Suppressor macrophage (primary cell): Measurements from ENCODE around the gene THYN1.

ENCODE experiments used
- DNase-seq, 4 experiments: peaks; one replicate each; pipeline ENCODE4 v3.0.0-alpha.2; 2020 to 2022

THYN1 gene

DNA sequence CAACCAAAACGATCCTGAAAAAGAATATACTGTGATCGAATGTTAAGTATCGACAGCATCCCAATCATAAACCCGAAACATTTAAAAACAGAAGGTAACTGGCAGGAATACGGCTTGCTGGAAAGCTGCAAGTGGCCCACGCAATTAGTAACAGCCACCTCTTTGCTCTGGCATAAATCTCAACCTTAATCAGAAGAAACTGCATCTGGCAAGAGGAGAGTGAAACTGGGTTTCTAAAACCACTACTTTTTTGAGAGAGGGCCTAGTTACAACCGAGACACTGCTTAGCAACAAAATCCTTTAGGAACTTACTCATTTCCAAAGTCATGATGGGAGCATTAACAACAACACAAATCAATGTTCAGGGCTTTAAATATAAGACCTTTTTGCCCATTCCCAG lies 37.3 kb downstream of the THYN1 start:
- DNase-seq: no peak

DNA sequence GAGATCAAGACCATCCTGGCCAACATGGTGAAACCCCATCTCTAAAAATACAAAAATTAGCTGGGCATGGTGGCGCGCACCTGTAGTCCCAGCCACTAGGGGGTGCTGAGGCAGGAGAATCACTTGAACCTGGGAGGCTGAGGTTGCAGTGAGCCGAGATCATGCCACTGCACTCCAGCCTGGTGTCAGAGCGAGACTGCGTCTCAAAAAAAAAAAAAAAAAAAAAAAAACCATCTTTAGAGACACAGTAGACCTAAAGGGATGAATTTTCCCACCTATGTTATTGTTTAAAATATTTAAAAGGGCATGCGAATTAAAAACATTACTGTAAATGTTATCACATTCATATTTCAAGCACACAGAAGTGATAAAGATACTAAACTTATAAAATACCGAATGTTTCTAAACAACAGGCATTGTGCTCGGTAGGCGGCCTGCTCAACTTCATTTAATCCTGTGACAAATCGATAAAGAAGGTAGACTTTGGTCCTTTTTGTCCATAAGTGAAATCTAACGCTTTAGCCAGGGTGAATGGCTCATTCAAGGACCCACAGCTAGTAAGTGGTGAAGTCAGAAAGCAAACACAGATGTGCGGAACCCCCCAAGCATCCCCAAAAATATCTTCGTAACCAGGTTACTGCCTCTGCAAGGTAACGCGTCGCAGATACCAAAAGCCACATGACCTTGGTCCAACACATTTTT lies 45.5 kb downstream of the THYN1 start:
- peak; percentile 28 to 60 (median 48) for DNase-seq

DNA sequence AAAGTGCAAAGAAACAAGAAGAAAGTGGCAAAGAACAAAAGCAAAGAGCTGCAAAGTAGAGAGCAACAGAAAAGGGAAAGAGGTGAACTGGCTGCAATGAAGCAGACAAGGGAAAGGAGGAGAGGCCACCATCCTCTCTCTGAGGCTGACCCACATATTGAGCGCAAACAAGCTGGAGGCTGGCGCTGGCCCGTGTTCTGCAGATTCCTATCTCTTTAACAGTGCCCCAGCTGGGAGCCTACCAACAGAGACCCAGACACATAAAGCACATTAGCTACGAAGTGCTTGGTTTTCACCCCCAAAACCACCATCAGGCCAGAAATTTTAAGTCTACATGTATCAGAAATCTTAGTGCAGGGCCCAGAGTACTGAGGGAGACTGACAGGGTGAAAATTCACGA lies 47.0 kb downstream of the THYN1 start:
- DNase-seq: no peak

GRCh38 chr11:134205729-134206128 lies 47.4 kb downstream of the THYN1 start:
- no peak for DNase-seq

DNA sequence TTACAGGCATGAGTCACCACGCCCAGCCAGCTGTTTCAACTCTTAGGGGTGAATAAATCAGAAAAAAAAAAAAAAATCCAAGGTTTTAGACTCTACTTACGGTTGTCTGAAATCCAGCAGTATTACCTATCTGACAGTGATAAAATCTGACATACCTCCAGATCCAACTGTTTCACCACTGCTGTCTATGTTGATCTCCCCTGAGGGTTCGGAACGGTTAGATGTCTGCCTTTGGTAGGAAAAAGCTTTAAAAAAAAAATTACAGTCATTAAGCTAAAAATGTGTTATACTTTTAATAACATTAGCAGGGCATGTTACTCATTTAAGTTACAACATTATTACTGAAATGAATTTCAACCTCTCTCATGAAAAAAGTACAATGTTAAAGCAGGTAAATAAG lies 50.5 kb downstream of the THYN1 start:
- no peak for DNase-seq

DNA sequence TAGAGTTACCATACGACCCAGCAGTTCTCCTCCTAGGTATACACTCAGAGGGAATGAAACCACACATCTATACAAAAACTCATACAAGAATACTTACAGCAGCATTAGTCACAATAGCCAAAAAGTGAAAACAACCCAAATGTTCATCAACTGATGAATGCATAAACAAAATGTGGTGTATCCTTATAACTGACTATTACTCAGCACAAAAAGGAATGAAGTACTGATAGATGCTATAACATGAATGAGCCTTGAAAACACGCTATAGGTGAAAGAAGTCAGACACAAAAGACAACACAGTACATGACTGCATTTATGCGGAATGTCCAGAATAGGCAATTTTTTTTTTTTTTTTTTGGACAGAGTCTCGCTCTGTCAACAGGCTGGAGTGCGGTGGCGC lies 52.5 kb downstream of the THYN1 start:
- DNase-seq: no peak

DNA sequence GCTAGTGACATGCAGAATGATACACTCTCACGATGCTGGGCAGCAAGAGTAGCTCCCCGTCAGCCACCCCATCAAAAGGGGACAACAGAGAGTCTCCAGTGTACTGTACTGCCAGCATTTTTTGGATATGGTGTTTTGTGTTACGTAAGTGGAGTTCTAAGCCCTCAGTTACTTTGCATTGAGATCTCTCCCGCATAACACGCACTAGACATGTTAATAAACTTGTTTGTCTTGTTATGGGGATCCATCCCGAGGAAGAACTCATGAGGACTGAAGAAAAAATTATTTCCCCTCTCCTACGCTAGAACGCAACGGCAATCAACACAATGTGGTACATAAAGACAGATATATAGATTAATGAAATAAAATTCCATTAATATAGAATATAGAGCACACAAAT lies 53.6 kb downstream of the THYN1 start:
- DNase-seq: no peak
